ENCODE results near the gene ZNF79. TPM values are rescaled to one million over a fixed set of nuclear protein-coding genes. Genes with fewer than 3 reads are reported as not detected.

ZNF79 gene
- total RNA-seq, 2 donors from 2014 or later = 14.3 to 14.5 TPM

GRCh38 chr9:127395497-127396252 is 28.5 kb upstream of the ZNF79 start:
- Histone ChIP-seq H3K4me1 (replicated peaks) (peaks cover 4% of the 10 kb centered on the region), H3K36me3 (peaks cover 0 to 4% of the 10 kb centered on the region in 2 donors), H3K9me3 (no peaks in the 10 kb centered on the region), H3K4me3 (peak overlapping the region in 1 of 2 donors; percentile 50), H3K27me3 (replicated peaks; ENCODE audit: insufficient read depth) (no peaks in the 10 kb centered on the region), H3K27ac (no peak overlapping the region)
- TF ChIP-seq POLR2AphosphoS5 (IDR thresholded peaks at IDR 0.05) = no peak
- TF ChIP-seq, protein P1, sequence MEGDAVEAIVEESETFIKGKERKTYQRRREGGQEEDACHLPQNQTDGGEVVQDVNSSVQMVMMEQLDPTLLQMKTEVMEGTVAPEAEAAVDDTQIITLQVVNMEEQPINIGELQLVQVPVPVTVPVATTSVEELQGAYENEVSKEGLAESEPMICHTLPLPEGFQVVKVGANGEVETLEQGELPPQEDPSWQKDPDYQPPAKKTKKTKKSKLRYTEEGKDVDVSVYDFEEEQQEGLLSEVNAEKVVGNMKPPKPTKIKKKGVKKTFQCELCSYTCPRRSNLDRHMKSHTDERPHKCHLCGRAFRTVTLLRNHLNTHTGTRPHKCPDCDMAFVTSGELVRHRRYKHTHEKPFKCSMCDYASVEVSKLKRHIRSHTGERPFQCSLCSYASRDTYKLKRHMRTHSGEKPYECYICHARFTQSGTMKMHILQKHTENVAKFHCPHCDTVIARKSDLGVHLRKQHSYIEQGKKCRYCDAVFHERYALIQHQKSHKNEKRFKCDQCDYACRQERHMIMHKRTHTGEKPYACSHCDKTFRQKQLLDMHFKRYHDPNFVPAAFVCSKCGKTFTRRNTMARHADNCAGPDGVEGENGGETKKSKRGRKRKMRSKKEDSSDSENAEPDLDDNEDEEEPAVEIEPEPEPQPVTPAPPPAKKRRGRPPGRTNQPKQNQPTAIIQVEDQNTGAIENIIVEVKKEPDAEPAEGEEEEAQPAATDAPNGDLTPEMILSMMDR (IDR thresholded peaks at IDR 0.05) = no peak
- no peak for DNase-seq (ENCODE audit: low spot score)
- WGBS = 74% methylated on average over 7 of the region's 7 CpGs
- intact Hi-C loops (cut with DNase I) = loop anchor here (5.0 kb wide), 1 partner anchor 173 kb away; no protein-coding TSS in a partner anchor

GRCh38 chr9:127396253-127396807 is 27.9 kb upstream of the ZNF79 start:
- H3K27me3 ChIP-seq (replicated peaks; ENCODE audit: insufficient read depth) = no peaks in the 10 kb centered on the region
- no peak overlapping the region for H3K27ac ChIP-seq
- H3K9me3 ChIP-seq = no peaks in the 10 kb centered on the region
- peaks cover 4% of the 10 kb centered on the region for H3K4me1 ChIP-seq (replicated peaks)
- no peak for DNase-seq (ENCODE audit: low spot score)
- TF ChIP-seq POLR2A (IDR thresholded peaks at IDR 0.05) (no peak), POLR2AphosphoS5 (IDR thresholded peaks at IDR 0.05) (no peak)
- TF ChIP-seq, protein P1 (IDR thresholded peaks at IDR 0.05) = no peak
- H3K36me3 ChIP-seq = peaks cover 0 to 4% of the 10 kb centered on the region in 2 donors
- 3% methylated on average over 27 of the region's 27 CpGs for WGBS
- intact Hi-C loops (cut with DNase I) = loop anchor here (5.0 kb wide), 1 partner anchor 174 kb away; no protein-coding TSS in a partner anchor
- H3K4me3 ChIP-seq = peak overlapping the region; percentile 40 to 50

DNA sequence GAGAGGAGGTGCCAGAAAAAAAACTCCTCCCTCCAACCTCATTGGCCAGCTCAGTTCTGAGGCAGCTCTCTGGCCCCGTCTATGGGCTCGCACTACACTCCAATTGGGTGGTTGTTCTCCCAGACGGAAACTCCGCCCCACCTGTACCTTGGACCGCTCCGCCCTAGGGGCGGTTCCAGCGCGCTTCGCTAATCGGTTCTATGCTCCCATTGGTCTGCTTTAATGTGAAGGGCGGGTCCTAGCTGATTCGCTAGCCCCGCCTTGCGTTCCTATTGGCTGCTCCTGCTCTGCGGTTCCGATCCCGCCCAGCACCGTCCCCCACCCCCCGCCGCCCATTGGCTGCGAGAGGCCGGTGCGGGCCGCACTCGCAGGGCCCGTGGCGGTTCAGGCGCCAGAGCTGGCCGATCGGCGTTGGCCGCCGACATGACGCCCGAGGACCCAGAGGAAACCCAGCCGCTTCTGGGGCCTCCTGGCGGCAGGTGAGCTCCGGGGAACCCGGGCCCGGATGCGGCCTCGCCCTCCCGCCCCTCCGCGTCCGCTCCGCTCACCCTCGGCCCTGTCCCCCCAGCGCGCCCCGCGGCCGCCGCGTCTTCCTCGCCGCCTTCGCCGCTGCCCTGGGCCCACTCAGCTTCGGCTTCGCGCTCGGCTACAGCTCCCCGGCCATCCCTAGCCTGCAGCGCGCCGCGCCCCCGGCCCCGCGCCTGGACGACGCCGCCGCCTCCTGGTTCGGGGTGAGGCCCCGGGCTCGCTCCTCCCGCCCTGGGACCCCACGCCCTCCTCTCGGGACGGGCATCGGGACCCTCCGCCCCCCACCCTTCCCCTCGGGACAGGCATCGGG is 27.2 kb upstream of the ZNF79 start, which contains the start of gene SLC2A8:
Gene SLC2A8, plus strand, starts transcription at position 362 of the 838 bp plus-strand sequence. Its CDS starts 62 bp downstream, at position 424.
- peaks cover 4% of the 10 kb centered on the region for H3K4me1 ChIP-seq (replicated peaks)
- intact Hi-C loops (cut with DNase I) = loop anchor here (5.0 kb wide), 1 partner anchor 175 kb away; no protein-coding TSS in a partner anchor
- peak; percentile 100 for DNase-seq (ENCODE audit: low spot score)
- 1% methylated on average over 66 of the region's 87 CpGs for WGBS
- H3K27ac ChIP-seq = peak within 1 kb of the TSS; percentile 73 to 79
- peak within 1 kb of the TSS; percentile 77 to 91 for H3K4me3 ChIP-seq
- no peaks in the 10 kb centered on the region for H3K27me3 ChIP-seq (replicated peaks; ENCODE audit: insufficient read depth)
- TF ChIP-seq, protein P1 (IDR thresholded peaks at IDR 0.05) = peak in 2 of 4 experiments; percentile 32 to 47
- peak; percentile 93 for TF ChIP-seq POLR2AphosphoS5 (IDR thresholded peaks at IDR 0.05)
- TF ChIP-seq POLR2A (IDR thresholded peaks at IDR 0.05) = peak; percentile 78
- peaks cover 0 to 4% of the 10 kb centered on the region in 2 donors for H3K36me3 ChIP-seq
- H3K9me3 ChIP-seq = no peaks in the 10 kb centered on the region

DNA sequence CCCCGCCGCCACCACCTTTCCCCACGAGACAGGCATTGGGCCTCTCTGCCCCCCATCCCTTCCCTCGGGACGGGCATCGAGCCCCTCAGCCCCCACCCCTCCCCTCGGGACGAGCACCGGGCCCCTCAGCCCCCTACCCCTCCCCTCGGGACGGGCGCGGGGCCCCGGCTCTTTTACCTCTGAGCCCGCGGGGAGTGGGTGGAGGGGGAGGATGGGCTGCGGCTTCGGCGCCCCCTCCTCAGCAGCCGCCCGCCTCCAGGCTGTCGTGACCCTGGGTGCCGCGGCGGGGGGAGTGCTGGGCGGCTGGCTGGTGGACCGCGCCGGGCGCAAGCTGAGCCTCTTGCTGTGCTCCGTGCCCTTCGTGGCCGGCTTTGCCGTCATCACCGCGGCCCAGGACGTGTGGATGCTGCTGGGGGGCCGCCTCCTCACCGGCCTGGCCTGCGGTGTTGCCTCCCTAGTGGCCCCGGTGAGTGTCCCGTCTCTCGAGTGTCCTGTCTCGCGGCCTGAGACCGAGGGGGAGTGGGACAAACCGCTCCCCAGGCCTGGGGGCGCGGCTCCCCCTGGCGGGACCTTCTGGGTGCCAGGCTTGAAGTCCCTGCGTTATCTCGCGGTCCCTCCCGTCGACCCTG is 26.4 kb upstream of the ZNF79 start:
- under 1% methylated on average over 29 of the region's 55 CpGs for WGBS
- no peaks in the 10 kb centered on the region for H3K9me3 ChIP-seq
- peaks cover 0 to 4% of the 10 kb centered on the region in 2 donors for H3K36me3 ChIP-seq
- H3K4me3 ChIP-seq = peak overlapping the region; percentile 77 to 91
- H3K27ac ChIP-seq = peak overlapping the region; percentile 73 to 79
- H3K4me1 ChIP-seq (replicated peaks) = peaks cover 4% of the 10 kb centered on the region
- H3K27me3 ChIP-seq (replicated peaks; ENCODE audit: insufficient read depth) = no peaks in the 10 kb centered on the region
- TF ChIP-seq, protein P1 (IDR thresholded peaks at IDR 0.05) = peak in 3 of 4 experiments; percentile 40 to 66 (median 55)
- TF ChIP-seq POLR2AphosphoS5 (IDR thresholded peaks at IDR 0.05) = no peak
- no peak for TF ChIP-seq POLR2A (IDR thresholded peaks at IDR 0.05)
- intact Hi-C loops (cut with DNase I) = loop anchor here (5.0 kb wide), 1 partner anchor 175 kb away; no protein-coding TSS in a partner anchor
- DNase-seq (ENCODE audit: low spot score) = peak; percentile 21

All from prostate gland (tissue), 2 donors.